ENCODE results near the gene CDH23. TPM values are rescaled to one million over a fixed set of nuclear protein-coding genes. Genes with fewer than 3 reads are reported as not detected.

CDH23 gene
- polyA plus RNA-seq, 1 donor from 2014 or later, result 6.6 TPM

DNA sequence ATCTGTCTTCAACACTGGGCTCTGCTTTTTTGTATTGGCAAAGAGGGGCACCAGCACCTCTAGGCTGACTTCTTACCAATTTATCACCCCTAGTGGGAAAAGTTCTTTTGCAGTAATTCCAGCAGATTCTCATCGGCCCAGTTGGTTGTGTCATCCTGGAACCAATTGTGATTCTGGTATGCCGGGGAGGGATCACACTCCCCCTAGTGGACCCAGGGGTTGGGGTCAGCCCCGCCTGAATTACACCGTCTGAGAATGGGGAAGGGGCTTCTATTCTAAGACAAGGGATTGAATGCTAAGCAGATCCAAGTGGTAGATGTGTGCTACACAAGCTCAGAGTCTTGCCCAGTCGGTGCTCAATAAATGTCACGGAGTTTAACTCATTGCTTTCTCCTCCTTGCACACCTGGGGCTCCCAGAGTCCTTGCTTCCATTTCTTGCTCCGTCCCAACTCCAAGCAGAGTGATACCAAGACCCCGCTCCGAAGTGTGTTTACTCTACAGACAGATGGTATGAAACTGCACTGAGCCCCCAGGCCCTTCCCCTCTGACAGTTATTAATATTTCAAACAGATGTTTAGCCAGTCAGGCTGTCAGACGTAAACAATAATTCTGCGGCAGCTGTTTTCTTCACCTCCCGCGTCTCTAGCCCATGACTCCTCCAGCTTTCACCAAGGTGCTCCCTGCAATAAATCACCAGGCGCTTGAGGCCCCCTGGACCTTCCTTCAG is 251.0 kb downstream of the CDH23 start:
- H3K36me3 ChIP-seq (ENCODE audit: insufficient read depth, low read length), result no peaks in the 10 kb centered on the region
- H4K20me1 ChIP-seq (ENCODE audit: insufficient read depth), result no peaks in the 10 kb centered on the region
- H3K4me2 ChIP-seq (ENCODE audit: low read length), result no peak overlapping the region
- no peak overlapping the region for H3K4me3 ChIP-seq (ENCODE audit: low read length)
- no peak overlapping the region for H3K9ac ChIP-seq (ENCODE audit: low read length)
- no peak overlapping the region for H2AFZ ChIP-seq (ENCODE audit: low read depth, low read length)
- no peaks in the 10 kb centered on the region for H3K9me3 ChIP-seq (ENCODE audit: low read length)
- no peaks in the 10 kb centered on the region for H3K27me3 ChIP-seq (ENCODE audit: insufficient read depth, low read depth, low read length)
- H3K27ac ChIP-seq (ENCODE audit: low read length), result no peak overlapping the region
- no peaks in the 10 kb centered on the region for H3K9me2 ChIP-seq (ENCODE audit: insufficient read depth, low read length)
- no peaks in the 10 kb centered on the region for H3K79me2 ChIP-seq (replicated peaks; ENCODE audit: insufficient read depth, low read length)
- H3F3A ChIP-seq (ENCODE audit: insufficient read depth, low read length, poor library complexity, severe bottlenecking), result no peaks in the 10 kb centered on the region
- TF ChIP-seq POLR2AphosphoS5 (IDR thresholded peaks at IDR 0.05) (no peak), EZH2 (IDR thresholded peaks at IDR 0.05; ENCODE audit: borderline replicate concordance, insufficient read depth, low read length, poor library complexity, severe bottlenecking) (no peak), RAD21 (conservative IDR thresholded peaks at IDR 0.05) (no peak), SMC3 (conservative IDR thresholded peaks at IDR 0.05; ENCODE audit: poor library complexity) (no peak), MXI1 (conservative IDR thresholded peaks at IDR 0.05; ENCODE audit: poor library complexity, severe bottlenecking) (no peak), EP300 (conservative IDR thresholded peaks at IDR 0.05; ENCODE audit: poor library complexity, severe bottlenecking) (no peak)
- TF ChIP-seq, protein P1, sequence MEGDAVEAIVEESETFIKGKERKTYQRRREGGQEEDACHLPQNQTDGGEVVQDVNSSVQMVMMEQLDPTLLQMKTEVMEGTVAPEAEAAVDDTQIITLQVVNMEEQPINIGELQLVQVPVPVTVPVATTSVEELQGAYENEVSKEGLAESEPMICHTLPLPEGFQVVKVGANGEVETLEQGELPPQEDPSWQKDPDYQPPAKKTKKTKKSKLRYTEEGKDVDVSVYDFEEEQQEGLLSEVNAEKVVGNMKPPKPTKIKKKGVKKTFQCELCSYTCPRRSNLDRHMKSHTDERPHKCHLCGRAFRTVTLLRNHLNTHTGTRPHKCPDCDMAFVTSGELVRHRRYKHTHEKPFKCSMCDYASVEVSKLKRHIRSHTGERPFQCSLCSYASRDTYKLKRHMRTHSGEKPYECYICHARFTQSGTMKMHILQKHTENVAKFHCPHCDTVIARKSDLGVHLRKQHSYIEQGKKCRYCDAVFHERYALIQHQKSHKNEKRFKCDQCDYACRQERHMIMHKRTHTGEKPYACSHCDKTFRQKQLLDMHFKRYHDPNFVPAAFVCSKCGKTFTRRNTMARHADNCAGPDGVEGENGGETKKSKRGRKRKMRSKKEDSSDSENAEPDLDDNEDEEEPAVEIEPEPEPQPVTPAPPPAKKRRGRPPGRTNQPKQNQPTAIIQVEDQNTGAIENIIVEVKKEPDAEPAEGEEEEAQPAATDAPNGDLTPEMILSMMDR (IDR thresholded peaks at IDR 0.05; ENCODE audit: poor library complexity, severe bottlenecking), result peak; percentile 34

DNA sequence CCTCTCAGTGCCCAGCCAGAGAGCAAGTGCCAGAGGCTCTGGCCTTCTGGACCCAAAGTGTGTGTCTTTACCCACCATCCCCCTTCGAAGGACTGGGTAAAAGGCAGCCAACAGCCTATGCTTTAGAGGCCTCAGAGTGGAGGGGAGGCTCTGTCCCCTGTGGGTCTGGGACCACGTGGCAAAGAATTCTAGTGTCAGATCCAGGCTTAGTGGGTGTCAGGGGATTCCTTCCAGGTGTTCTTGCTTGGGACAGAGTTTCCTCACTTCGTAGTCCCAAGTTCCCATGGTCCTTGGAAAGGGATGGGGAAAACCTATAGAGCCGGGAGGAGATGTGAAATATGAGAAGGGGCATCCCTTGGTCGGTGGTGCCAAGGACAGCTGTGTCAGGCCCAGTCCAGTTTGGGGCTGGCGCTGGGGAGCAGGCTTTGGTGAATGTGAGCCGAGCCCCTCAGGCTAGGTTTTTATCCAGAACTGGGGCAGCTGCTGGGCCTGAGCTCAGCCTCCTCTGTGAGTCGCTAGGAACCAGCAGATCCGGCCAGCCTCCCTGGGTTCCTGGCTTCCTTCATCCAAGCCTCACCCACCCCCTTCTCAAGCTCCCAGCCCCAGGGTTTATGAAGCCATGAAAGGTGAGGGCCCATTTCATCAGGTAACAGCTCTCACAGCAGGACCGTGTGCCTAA is 251.7 kb downstream of the CDH23 start:
- H2AFZ ChIP-seq (ENCODE audit: low read depth, low read length), result no peak overlapping the region
- H3K9me2 ChIP-seq (ENCODE audit: insufficient read depth, low read length), result no peaks in the 10 kb centered on the region
- no peaks in the 10 kb centered on the region for H3K9me3 ChIP-seq (ENCODE audit: low read length)
- no peak for TF ChIP-seq POLR2AphosphoS5 (IDR thresholded peaks at IDR 0.05)
- no peak for TF ChIP-seq TAF1 (IDR thresholded peaks at IDR 0.05; ENCODE audit: low read depth)
- TF ChIP-seq EZH2 (IDR thresholded peaks at IDR 0.05; ENCODE audit: borderline replicate concordance, insufficient read depth, low read length, poor library complexity, severe bottlenecking), result no peak
- TF ChIP-seq, protein P2, sequence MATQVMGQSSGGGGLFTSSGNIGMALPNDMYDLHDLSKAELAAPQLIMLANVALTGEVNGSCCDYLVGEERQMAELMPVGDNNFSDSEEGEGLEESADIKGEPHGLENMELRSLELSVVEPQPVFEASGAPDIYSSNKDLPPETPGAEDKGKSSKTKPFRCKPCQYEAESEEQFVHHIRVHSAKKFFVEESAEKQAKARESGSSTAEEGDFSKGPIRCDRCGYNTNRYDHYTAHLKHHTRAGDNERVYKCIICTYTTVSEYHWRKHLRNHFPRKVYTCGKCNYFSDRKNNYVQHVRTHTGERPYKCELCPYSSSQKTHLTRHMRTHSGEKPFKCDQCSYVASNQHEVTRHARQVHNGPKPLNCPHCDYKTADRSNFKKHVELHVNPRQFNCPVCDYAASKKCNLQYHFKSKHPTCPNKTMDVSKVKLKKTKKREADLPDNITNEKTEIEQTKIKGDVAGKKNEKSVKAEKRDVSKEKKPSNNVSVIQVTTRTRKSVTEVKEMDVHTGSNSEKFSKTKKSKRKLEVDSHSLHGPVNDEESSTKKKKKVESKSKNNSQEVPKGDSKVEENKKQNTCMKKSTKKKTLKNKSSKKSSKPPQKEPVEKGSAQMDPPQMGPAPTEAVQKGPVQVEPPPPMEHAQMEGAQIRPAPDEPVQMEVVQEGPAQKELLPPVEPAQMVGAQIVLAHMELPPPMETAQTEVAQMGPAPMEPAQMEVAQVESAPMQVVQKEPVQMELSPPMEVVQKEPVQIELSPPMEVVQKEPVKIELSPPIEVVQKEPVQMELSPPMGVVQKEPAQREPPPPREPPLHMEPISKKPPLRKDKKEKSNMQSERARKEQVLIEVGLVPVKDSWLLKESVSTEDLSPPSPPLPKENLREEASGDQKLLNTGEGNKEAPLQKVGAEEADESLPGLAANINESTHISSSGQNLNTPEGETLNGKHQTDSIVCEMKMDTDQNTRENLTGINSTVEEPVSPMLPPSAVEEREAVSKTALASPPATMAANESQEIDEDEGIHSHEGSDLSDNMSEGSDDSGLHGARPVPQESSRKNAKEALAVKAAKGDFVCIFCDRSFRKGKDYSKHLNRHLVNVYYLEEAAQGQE (IDR thresholded peaks at IDR 0.05; ENCODE audit: borderline replicate concordance), result no peak
- no peak for TF ChIP-seq SMC3 (conservative IDR thresholded peaks at IDR 0.05; ENCODE audit: poor library complexity)
- no peak for TF ChIP-seq EP300 (conservative IDR thresholded peaks at IDR 0.05; ENCODE audit: poor library complexity, severe bottlenecking)
- TF ChIP-seq RAD21 (conservative IDR thresholded peaks at IDR 0.05), result no peak
- TF ChIP-seq MXI1 (conservative IDR thresholded peaks at IDR 0.05; ENCODE audit: poor library complexity, severe bottlenecking), result no peak
- TF ChIP-seq, protein P1 (IDR thresholded peaks at IDR 0.05; ENCODE audit: poor library complexity, severe bottlenecking), result no peak
- no peaks in the 10 kb centered on the region for H4K20me1 ChIP-seq (ENCODE audit: insufficient read depth)
- no peak overlapping the region for H3K9ac ChIP-seq (ENCODE audit: low read length)
- no peaks in the 10 kb centered on the region for H3K79me2 ChIP-seq (replicated peaks; ENCODE audit: insufficient read depth, low read length)
- H3K27me3 ChIP-seq (ENCODE audit: insufficient read depth, low read depth, low read length), result no peaks in the 10 kb centered on the region
- no peak overlapping the region for H3K4me3 ChIP-seq (ENCODE audit: low read length)
- no peak overlapping the region for H3K4me2 ChIP-seq (ENCODE audit: low read length)
- no peak overlapping the region for H3K27ac ChIP-seq (ENCODE audit: low read length)
- no peaks in the 10 kb centered on the region for H3K36me3 ChIP-seq (ENCODE audit: insufficient read depth, low read length)
- no peaks in the 10 kb centered on the region for H3F3A ChIP-seq (ENCODE audit: insufficient read depth, low read length, poor library complexity, severe bottlenecking)

Measured in neural cell (in vitro differentiated cells).